Measurements from ENCODE around the gene KRTAP12-2. TPM values are rescaled to one million over a fixed set of nuclear protein-coding genes. Genes with fewer than 3 reads are reported as not detected.
"Not testable (repeated sequence)": the region's sequence is repeated elsewhere in the genome, so short reads cannot be mapped to it uniquely, and the experiment has no call there.

Gene KRTAP12-2
- total RNA-seq, 1 experiment from 2014 or later: not detected

- BruUV-seq (replicated peaks): no TSS peak
- Histone ChIP-seq H3K27me3 (replicated peaks; ENCODE audit: control insufficient read depth, insufficient read depth, low read length) (no peaks in the 10 kb centered on the region), H3K9me3 (no peaks in the 10 kb centered on the region; the same call in 1 of the 2 replicates), H3K4me3 (ENCODE audit: low read depth, low read length) (no peak overlapping the region), H3K4me1 (no peaks in the 10 kb centered on the region), H3K36me3 (ENCODE audit: control insufficient read depth, insufficient read depth, low read length) (no peaks in the 10 kb centered on the region)
- POLR2A ChIA-PET: no interaction called here
- intact Hi-C loops (cut with micrococcal nuclease; ENCODE audit: unreplicated experiment): no loop called here
- Mint-ChIP-seq H3K27me3 (ENCODE audit: insufficient read depth, unreplicated experiment) (peaks cover 11% of the 10 kb centered on the region), H3K9me3 (ENCODE audit: unreplicated experiment) (peaks cover 41% of the 10 kb centered on the region), H3K4me3 (ENCODE audit: unreplicated experiment) (no peak overlapping the region), H3K27ac (ENCODE audit: unreplicated experiment) (no peak overlapping the region), H3K4me1 (ENCODE audit: low read depth, unreplicated experiment) (no peaks in the 10 kb centered on the region), H3K36me3 (ENCODE audit: insufficient read depth, unreplicated experiment) (no peaks in the 10 kb centered on the region)
- CTCF ChIA-PET: no interaction called here
- no peak for DNase-seq
- no peak for TF ChIP-seq CTCF (IDR thresholded peaks at IDR 0.05; ENCODE audit: insufficient read depth in 1 of 2, low read depth in 1 of 2, low read length in 1 of 2, severe bottlenecking in 1 of 2, unreplicated experiment in 1 of 2)
These were observed 27.4 kb downstream of the KRTAP12-2 start for GRCh38 chr21:44639331-44639655.

DNA sequence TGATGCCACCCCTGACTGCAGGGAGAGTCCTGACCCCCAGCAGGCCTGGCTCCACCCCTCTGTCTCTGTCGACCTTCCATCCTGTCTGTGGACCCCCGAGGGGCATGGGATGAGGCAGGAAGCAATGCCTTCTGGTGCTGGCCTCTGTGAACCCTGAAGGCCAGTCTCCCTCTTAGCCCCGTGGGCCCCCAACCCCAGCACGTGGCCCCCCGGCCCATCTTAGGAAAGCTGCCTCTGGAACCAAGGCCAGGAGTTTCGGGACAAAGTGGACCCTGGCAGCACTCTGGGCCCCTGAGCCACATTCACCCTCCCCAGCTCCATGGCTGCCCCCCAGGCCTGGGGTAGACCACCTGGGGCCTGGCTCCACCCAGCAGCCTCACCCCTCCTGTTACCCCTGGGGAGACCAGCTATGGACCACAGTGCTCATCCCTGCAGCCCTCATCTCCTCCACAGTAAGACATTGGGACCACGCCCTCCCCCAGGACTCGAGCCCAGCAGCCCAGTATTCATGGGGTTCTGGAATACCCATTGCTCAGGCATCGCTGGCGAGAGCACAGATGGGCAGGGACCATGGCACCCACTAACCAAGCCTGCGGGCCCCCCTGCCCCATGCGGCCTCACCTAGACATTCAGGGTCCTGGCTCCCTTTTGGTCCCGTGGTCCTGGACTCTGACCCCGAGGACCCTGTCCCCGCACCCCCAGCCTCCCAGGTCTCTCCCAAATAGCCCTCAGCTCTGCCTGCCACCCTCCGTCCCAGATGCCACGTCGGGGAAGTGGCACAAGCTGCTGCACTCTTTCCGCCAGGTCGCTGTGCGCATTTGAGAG, 28.0 kb downstream of the KRTAP12-2 start:
- intact Hi-C loops (cut with micrococcal nuclease; ENCODE audit: unreplicated experiment); H3K4me3 Mint-ChIP-seq (ENCODE audit: unreplicated experiment); H3K27me3 ChIP-seq (replicated peaks; ENCODE audit: control insufficient read depth, insufficient read depth, low read length); H3K36me3 Mint-ChIP-seq (ENCODE audit: insufficient read depth, unreplicated experiment); DNase-seq; CTCF ChIA-PET; H3K36me3 ChIP-seq (ENCODE audit: control insufficient read depth, insufficient read depth, low read length); POLR2A ChIA-PET; H3K4me1 Mint-ChIP-seq (ENCODE audit: low read depth, unreplicated experiment); H3K9me3 ChIP-seq; BruUV-seq (replicated peaks); H3K27ac Mint-ChIP-seq (ENCODE audit: unreplicated experiment); H3K4me1 ChIP-seq; H3K4me3 ChIP-seq (ENCODE audit: low read depth, low read length): not testable (repeated sequence)
- peaks cover 41% of the 10 kb centered on the region for H3K9me3 Mint-ChIP-seq (ENCODE audit: unreplicated experiment)
- H3K27me3 Mint-ChIP-seq (ENCODE audit: insufficient read depth, unreplicated experiment): peaks cover 12% of the 10 kb centered on the region

DNA sequence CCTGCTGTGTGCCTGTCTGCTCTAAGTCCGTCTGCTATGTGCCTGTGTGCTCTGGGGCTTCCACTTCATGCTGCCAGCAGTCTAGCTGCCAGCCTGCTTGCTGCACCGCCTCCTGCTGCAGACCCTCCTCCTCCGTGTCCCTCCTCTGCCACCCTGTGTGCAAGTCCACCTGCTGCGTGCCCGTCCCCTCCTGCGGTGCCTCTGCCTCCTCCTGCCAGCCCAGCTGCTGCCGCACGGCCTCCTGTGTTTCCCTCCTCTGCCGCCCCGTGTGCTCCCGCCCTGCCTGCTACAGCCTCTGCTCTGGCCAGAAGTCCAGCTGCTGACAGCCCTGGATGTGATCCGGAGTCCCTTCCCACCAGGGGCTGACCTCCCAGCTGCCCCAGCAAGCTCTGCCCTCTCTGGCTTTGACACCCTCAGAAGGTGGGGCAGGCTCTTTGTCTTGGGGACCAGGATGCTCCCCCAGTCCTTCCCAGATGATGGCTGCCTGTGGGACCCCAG, 28.8 kb downstream of the KRTAP12-2 start:
- DNase-seq; H3K4me3 ChIP-seq (ENCODE audit: low read depth, low read length); CTCF ChIA-PET; H3K4me1 Mint-ChIP-seq (ENCODE audit: low read depth, unreplicated experiment); BruUV-seq (replicated peaks); intact Hi-C loops (cut with micrococcal nuclease; ENCODE audit: unreplicated experiment); H3K36me3 ChIP-seq (ENCODE audit: control insufficient read depth, insufficient read depth, low read length); POLR2A ChIA-PET; H3K9me3 ChIP-seq; H3K27ac Mint-ChIP-seq (ENCODE audit: unreplicated experiment); H3K4me3 Mint-ChIP-seq (ENCODE audit: unreplicated experiment); H3K4me1 ChIP-seq; H3K27me3 ChIP-seq (replicated peaks; ENCODE audit: control insufficient read depth, insufficient read depth, low read length); H3K36me3 Mint-ChIP-seq (ENCODE audit: insufficient read depth, unreplicated experiment): not testable (repeated sequence)
- H3K9me3 Mint-ChIP-seq (ENCODE audit: unreplicated experiment): peaks cover 41% of the 10 kb centered on the region
- peaks cover 14% of the 10 kb centered on the region for H3K27me3 Mint-ChIP-seq (ENCODE audit: insufficient read depth, unreplicated experiment)

DNA sequence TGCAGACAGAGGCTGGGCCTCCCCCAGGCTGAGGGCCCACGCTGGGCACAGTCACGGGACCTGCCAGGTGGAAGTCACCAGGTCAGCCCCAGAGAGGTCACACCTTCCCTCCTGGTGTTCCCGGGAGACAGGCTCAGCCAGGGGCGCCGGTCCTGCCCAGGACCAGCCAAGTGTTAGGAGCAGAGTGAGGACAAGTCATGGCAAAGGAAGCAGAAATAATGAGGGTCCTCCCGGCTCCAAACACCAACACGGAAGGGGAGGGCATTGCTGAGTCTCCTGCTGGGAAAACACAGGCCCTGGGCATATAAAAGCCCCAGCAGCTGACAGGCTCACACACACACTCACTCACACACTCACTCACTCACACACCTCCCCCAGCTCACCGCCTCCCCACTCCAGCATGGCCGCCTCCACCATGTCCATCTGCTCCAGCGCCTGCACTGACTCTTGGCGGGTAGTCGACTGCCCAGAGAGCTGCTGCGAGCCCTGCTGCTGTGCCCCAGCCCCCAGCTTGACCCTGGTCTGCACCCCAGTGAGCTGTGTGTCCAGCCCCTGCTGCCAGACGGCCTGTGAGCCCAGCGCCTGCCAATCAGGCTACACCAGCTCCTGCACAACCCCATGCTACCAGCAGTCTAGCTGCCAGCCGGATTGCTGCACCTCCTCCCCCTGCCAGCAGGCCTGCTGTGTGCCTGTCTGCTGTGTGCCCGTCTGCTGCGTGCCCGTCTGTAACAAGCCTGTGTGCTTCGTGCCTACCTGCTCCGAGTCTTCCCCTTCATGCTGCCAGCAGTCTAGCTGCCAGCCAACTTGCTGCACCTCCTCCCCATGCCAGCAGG, 29.5 kb downstream of the KRTAP12-2 start, which contains the start of gene KRTAP10-10:
Gene KRTAP10-10, plus strand, starts transcription at position 339 of the 833 bp plus-strand sequence. Its CDS starts 62 bp downstream, at position 401.
- Histone ChIP-seq H3K4me1 (no peaks in the 10 kb centered on the region), H3K36me3 (ENCODE audit: control insufficient read depth, insufficient read depth, low read length) (no peaks in the 10 kb centered on the region), H3K9me3 (peaks cover 8% of the 10 kb centered on the region), H3K4me3 (ENCODE audit: low read depth, low read length) (no peak within 1 kb of the TSS), H3K27me3 (replicated peaks; ENCODE audit: control insufficient read depth, insufficient read depth, low read length) (no peaks in the 10 kb centered on the region)
- no peak for TF ChIP-seq CTCF (IDR thresholded peaks at IDR 0.05; ENCODE audit: insufficient read depth in 1 of 2, low read depth in 1 of 2, low read length in 1 of 2, severe bottlenecking in 1 of 2, unreplicated experiment in 1 of 2)
- POLR2A ChIA-PET: no interaction called here
- Mint-ChIP-seq H3K4me1 (ENCODE audit: low read depth, unreplicated experiment) (no peaks in the 10 kb centered on the region), H3K9me3 (ENCODE audit: unreplicated experiment) (peaks cover 40% of the 10 kb centered on the region), H3K36me3 (ENCODE audit: insufficient read depth, unreplicated experiment) (no peaks in the 10 kb centered on the region), H3K27ac (ENCODE audit: unreplicated experiment) (no peak within 1 kb of the TSS), H3K4me3 (ENCODE audit: unreplicated experiment) (no peak within 1 kb of the TSS), H3K27me3 (ENCODE audit: insufficient read depth, unreplicated experiment) (peaks cover 12% of the 10 kb centered on the region)
- CTCF ChIA-PET: no interaction called here
- BruUV-seq (replicated peaks): no TSS peak
- DNase-seq: no peak
- intact Hi-C loops (cut with micrococcal nuclease; ENCODE audit: unreplicated experiment): no loop called here

Measured in Caco-2 (cell line).